GM20431 (cell line): Measurements from ENCODE around the gene CNN2.

Experiments used
- in situ Hi-C: fragments of 300-500 bp; cut with MseI, MboI; formaldehyde crosslinking; loops from one replicate; pipeline ENCODE4 v1.15.0; 2020; ENCODE audit warnings: low sequenced_read_pairs; ENCODE audit not compliant: unreplicated experiment

The CNN2 gene

GRCh38 chr19:1009041-1009980, 17.1 kb upstream of the CNN2 start:
- in situ Hi-C loops = no loop called here

- in situ Hi-C loops = no loop called here
Measured at GRCh38 chr19:1009981-1010538, 16.3 kb upstream of the CNN2 start.

- in situ Hi-C loops = no loop called here
Measured at GRCh38 chr19:1010586-1011510, 15.6 kb upstream of the CNN2 start.

DNA sequence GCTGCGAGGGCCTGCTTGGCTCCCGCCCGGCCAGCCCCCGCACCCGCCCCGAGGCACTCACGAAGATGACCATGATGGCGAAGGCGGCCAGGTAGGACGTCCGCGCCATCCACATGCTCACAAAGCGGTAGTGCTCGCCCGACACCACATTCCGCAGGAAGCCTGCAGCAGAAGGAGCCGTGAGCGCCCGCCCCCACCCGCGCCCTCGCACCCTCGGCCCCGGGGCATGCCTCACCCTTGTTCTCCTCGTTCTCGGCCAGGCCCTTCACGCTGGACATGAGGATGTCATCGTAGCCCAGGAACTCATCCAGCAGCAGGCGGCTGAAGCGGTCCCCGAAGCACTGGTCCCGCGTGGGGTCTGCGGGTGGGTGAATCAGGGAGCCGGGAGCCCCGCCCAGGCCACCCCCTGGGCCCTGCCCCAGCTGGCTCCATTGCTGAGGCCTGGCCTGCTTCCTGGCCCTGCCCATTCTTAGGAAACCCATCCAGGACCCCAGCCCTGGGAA, 14.5 kb upstream of the CNN2 start:
- in situ Hi-C loops = no loop called here

DNA sequence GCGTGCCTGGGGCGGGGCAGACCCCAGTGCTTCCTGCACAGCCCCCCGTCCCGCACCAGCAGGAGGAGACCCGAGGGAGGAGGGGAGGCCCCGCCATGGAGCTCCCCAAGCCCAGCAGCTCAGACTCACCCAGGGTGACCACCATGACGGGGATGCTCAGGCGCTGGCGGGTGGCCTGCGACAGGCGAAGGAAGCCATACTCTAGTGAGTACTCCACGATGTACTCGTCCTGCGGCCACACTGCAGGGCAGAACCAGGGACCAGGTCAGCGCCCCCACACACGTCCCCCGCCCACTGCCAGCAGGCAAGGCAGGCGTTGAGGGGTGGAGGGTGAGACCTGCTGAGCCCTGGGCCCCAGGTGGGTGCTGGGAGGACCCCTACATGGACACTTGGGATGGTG, 14.1 kb upstream of the CNN2 start:
- in situ Hi-C loops = no loop called here

DNA sequence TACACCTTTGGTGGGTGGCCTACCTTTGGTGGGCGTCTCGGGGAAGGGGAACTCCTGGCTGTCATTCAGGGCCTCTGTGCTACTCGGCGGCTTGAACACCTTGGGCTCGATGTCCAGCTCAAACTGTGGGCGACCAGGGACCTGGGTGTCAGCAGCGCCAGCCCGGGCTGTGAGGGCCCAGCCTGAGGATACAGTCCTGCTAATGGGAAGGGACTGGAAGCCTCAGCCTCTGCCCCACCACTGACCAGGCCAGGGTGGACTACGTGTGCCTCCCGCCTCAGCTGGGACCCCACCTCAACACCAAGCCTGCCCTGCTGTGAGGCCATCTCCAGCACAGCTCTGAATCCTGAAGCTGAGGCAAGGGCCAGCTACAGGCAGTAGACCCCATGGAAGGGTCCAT, 13.2 kb upstream of the CNN2 start:
- in situ Hi-C loops = no loop called here

- in situ Hi-C loops = no loop called here
Measured at GRCh38 chr19:1014161-1015060, 12.0 kb upstream of the CNN2 start.

GRCh38 chr19:1015061-1015781, 11.2 kb upstream of the CNN2 start:
- in situ Hi-C loops = no loop called here

GRCh38 chr19:1015782-1016646, 10.4 kb upstream of the CNN2 start:
- in situ Hi-C loops = no loop called here

GRCh38 chr19:1016647-1017114, 9.7 kb upstream of the CNN2 start:
- in situ Hi-C loops = no loop called here

DNA sequence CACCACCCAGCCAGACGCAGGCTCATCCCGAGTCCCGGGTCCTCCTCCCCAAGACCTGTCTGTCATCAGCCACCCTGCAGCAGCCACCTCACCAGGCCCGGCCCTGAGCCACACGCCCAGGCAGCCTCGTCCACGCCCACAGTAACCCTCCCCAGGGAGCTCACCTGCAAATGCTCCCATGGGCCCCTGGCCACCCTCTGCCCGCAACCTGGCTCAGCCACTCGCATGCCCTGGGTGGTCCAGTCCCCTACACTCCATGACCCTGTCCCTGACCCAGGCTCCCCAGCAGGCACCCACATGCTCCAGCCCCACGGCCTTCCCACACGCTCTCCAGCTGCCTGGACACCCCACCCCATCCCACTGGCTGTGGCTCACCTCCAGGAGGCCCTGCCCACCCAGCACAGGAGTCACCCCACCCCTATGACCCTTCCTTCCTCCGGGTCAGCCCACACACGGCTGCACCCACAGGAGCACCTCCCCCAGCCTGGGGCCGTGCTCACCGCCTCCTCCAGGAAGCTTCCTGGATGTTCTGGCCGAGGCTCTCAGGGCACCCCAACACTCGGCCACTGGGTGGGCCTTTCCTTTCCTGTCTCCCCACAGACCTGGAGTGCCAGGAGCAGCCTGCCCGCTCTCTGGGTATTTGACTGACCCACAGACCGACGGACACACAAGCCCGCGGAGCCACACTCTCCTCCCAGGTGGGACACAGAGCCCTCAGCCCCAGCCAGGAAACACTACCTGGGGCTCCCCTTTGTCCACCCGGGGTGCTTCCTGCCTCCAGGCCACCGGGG, 9.1 kb upstream of the CNN2 start:
- in situ Hi-C loops = no loop called here

- in situ Hi-C loops = no loop called here
Measured at GRCh38 chr19:1017906-1018305, 8.5 kb upstream of the CNN2 start.

GRCh38 chr19:1018393-1018792, 8.0 kb upstream of the CNN2 start:
- in situ Hi-C loops = no loop called here

- in situ Hi-C loops = no loop called here
Measured at GRCh38 chr19:1018932-1019615, 7.3 kb upstream of the CNN2 start.

DNA sequence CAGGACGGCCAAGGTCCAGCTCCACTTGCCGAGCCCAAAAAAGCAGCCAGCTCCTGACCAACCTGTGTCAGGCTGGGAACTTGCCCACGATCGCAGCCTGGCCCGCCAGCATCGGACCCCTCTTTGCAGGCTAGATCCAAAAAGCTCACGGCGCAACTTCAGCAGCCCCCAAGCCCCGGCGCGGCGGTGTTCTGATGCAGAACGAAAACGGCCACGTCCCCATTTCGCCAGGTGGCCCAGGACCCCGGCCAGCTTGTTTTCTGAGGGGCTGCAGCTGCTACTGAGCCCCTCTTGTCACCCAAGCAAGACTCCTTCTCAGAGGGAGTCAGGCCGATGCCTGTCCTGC, 6.8 kb upstream of the CNN2 start:
- in situ Hi-C loops = no loop called here

- in situ Hi-C loops = no loop called here
Measured at GRCh38 chr19:1019980-1020867, 6.2 kb upstream of the CNN2 start.
